GM20000 (cell line): ENCODE results near the gene KCNQ4.
A peak's percentile ranks its signal among the peaks of the same experiment; 100 is the strongest.

Experiments
- DNase-seq: peaks from one replicate; pipeline ENCODE4 v3.0.0; 2012; ENCODE audit warnings: low spot score
- CTCF ChIP-seq: IDR thresholded peaks from 2 replicates; pipeline ENCODE4 v1.5.1; 2012; ENCODE audit warnings: mild to moderate bottlenecking, control low read depth; ENCODE audit errors: extremely low read depth, missing control alignments

Gene KCNQ4

DNA sequence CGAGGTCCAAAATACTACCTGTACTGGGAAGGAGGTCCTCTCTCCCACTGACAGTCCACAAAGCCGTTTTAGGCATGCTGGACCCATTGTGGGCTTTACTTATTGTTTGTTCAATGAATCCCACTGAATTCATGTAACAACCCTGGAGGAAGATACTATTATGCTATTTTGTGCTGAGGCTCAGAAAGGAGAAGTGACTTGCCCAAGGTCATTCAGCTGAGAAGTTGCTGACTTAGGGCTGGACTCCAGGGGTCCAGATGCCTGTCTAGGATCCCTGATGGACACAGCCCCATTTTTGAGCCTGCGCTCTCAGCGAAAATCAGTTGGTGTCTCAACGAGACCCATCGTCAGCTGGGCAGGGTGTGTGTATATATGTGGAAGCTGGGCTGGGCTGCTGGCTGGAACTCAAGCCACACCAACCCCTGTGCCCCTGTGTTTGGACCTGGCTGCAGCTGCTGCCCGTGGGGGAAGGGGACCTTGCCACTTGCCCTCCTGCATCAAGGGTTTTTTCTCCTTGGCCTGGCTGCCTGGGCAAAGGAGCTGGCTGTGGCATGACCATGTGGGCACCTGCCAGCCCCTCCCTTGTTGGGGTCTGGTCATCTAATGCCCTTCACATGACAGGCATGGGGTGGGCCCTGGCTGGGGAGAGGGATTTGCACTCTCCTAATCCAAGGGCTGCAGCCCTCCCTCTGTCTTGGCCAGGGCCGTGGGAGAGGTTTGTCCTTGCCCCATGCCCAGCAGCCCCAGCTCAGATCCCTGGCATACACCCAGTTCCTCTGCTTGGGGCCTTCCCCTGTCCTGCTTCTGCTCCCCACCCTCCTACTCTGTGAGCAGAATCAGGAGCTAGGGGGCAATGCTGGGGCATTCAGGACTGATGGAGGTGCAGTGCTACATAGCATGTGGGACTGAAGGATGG is 15.0 kb downstream of the KCNQ4 start:
- no peak for DNase-seq
- TF ChIP-seq CTCF, result no peak

GRCh38 chr1:40799351-40799867 is 15.8 kb downstream of the KCNQ4 start:
- DNase-seq, result no peak
- no peak for TF ChIP-seq CTCF

DNA sequence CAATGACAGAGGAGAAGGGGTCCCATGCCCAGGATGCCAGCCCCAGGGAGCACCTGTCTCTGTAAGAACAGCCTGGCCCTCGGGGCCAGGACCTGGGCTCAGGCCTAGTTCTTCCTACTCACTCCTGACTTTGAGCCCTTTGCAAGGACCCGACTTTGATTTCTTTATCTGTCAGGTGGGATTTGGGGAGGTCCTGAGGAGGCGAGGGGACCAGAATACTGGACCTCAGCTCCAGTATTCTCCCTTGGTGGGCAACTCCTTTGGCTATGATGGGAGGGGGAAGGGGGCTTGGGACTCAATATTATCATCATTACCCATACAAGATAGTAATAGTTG is 18.1 kb downstream of the KCNQ4 start:
- DNase-seq, result no peak
- TF ChIP-seq CTCF, result no peak

GRCh38 chr1:40802078-40802741 is 18.6 kb downstream of the KCNQ4 start:
- DNase-seq, result peak; percentile 95
- no peak for TF ChIP-seq CTCF

- no peak for DNase-seq
- no peak for TF ChIP-seq CTCF
These were observed 19.1 kb downstream of the KCNQ4 start for GRCh38 chr1:40802742-40803113.

- TF ChIP-seq CTCF, result no peak
- no peak for DNase-seq
These were observed 19.9 kb downstream of the KCNQ4 start for GRCh38 chr1:40803447-40803846.

DNA sequence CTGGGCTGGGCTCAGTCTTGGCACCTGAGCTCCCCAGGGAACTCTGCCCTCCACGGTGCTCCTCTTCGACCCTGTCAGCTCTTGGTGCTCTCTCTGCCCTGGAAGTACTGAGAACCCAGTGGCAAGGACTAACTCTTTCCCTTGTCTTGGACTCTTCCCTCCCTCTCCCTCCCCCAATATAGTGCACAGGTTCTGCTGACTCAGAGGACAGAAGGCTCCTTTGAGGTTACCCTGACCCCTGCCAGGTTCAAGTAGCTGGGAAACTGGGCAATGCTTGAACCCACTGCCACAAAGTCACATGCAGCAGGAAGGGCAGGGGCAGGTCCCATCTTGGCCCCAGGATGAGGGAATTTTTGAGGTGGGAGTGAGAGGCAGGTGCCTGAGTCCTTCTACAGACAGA is 20.3 kb downstream of the KCNQ4 start:
- TF ChIP-seq CTCF, result no peak
- no peak for DNase-seq
